GM12801 (cell line): ENCODE measurements around the gene CRISPLD2.

Experiments used
- TF ChIP-seq, protein P1 (sequence below): IDR thresholded peaks from one replicate; pipeline ENCODE4 v1.5.1; 2011; ENCODE audit warnings: control low read depth; ENCODE audit not compliant: insufficient read length; ENCODE audit errors: extremely low read depth

The CRISPLD2 gene

DNA sequence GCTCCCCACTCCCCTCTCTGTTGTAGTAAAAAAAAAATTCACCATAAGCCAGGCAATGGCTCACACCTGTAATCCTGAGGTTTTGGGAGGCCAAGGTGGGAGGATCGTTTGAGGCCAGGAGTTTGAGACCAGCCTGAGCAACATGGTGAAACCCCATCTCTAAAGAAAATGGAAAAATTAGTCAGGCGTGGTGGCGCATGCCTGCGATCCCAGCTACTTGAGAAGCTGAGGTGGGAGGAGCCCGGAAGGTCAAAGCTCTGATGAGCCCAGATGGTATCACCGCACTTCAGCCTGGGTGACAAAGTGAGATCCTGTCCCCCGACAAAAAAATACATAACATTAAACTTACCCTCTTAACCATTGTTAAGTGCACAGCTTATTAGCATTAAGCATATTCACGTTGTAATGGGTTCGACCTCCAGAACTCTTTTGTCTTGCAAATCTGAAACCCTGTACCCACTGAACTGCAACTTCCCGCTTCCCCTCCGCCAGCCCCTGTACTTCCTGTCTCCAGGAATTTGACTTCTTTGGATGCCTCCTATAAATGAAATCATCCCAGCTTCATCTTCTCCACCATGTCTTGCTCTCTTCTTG lies 66.8 kb downstream of the CRISPLD2 start:
- TF ChIP-seq, protein P1, sequence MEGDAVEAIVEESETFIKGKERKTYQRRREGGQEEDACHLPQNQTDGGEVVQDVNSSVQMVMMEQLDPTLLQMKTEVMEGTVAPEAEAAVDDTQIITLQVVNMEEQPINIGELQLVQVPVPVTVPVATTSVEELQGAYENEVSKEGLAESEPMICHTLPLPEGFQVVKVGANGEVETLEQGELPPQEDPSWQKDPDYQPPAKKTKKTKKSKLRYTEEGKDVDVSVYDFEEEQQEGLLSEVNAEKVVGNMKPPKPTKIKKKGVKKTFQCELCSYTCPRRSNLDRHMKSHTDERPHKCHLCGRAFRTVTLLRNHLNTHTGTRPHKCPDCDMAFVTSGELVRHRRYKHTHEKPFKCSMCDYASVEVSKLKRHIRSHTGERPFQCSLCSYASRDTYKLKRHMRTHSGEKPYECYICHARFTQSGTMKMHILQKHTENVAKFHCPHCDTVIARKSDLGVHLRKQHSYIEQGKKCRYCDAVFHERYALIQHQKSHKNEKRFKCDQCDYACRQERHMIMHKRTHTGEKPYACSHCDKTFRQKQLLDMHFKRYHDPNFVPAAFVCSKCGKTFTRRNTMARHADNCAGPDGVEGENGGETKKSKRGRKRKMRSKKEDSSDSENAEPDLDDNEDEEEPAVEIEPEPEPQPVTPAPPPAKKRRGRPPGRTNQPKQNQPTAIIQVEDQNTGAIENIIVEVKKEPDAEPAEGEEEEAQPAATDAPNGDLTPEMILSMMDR, result no peak

DNA sequence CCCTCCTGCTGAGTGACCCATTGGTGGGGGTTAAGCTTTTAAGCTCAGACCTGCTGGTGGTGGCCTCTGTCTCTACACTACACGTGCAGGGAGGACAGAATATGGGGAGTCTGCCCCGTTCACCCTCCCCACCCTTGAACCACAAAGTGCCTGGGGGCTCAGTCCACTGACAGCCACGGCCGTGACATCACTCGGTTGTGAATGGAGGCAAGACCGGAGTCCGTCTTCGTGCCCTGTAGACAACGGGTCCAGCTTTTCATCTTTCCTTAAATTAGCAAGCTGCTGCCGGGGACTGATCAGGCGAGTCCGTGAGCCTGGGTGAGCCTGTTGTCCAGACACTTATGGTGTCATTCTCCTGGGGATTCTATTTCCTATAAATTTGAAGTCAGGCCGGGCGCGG lies 67.4 kb downstream of the CRISPLD2 start:
- TF ChIP-seq, protein P1, result no peak

DNA sequence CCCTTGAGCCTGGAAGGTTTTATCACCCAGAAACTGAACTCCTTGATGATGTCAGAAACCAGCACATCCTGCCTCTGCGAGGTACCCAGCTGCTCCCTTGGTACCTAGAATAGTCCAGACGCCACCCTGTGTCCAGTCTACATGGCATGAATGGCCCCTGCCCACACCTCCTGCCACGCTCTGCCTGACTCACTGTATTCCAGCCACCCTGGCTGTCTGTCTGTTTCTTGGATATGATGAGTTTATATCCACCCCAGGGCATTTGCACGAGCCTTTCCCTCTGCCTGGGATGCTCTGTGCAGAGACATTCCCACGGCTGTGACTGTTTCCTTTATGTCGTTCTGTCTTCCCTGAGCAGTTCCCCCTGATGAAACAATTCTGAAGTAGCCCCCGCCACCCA lies 68.7 kb downstream of the CRISPLD2 start:
- TF ChIP-seq, protein P1, result no peak

DNA sequence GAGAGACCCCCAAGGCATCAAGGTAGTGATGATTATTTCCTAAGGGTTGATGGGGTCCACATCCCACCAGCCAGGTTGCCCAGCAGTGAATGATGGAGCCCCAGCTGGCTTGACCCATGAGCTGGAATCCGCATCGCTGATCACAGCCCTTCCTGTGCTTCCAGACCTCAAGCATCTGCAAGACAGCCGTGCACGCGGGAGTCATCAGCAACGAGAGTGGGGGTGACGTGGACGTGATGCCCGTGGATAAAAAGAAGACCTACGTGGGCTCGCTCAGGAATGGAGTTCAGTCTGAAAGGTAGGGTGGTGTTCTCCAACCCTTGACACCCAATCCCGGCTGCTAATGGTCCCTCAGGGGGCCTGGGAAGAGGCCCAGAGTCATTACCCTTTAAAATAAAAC lies 69.3 kb downstream of the CRISPLD2 start:
- TF ChIP-seq, protein P1, result no peak

DNA sequence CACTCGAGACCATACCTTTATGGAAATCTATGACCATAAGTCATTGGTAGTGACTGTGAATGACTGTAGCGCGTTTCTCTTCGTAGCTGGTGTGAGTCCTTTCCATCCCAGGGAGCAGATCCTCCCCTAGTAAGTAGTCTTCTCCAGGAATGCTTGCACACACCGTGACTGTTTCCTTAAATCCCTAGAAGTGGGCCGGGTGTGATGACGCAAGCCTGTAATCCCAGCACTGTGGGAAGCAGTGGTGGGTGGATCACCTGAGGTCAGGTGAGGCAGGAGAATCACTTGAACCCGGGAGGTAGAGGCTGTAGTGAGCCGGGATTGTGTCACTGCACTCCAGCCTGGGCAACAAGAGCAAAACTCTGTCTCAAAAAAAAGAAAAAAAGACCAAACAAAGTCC lies 70.6 kb downstream of the CRISPLD2 start:
- TF ChIP-seq, protein P1, result no peak

DNA sequence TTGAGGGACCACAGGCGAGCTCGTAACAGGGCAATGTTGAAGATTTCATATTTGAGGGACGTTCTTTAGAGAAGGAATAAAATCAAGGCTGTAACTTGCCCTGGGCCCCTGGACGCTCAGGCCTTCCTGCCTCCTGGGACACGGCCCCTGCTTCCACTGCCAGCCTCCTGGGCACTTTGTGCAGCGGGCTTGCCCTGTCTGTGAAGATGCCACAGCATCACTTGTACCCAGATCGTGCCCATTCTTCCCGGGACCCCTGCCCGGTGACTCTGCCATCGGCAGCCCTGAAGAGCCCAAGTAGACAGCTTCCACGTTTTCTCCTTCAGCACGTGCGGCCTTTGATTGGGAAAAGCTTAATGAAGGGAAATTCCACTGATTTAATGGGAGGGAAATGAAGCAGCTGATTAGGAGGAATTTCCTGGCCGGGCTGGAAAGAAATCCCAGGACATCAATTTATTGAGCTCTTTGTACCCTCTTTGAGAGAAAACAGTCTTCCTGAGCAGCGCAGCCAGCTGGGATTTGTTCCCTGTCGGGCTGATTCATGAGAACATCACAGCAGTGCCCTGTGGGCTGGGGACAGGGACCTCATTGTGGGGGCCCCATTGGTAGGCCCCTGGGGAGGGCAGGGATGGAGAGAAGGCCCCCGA lies 71.5 kb downstream of the CRISPLD2 start:
- TF ChIP-seq, protein P1, result no peak

DNA sequence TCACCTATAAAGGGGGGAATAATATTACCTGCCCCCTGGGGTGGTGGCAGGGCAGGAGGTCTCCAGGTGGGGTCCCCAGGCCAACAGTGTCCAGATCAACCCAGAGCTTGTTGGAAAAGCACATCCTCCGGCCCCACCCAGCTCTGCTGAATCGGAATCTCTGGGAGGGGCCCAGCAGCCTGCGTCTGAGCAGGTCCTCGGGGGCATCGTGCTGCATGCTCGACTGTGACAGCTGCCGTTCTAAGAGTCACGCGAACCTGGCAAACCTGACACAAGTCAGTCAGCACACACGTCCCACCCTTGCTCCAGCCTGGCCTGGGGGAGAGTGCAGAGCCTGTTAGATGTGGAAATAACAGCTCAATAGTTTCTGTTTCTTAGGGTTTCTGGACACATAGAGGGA lies 72.3 kb downstream of the CRISPLD2 start:
- TF ChIP-seq, protein P1, result no peak
